ENCODE results near the gene JAKMIP1.

Gene JAKMIP1

GRCh38 chr4:6114601-6115000, 85.7 kb downstream of the JAKMIP1 start:
- DNase-seq: no peak

- no peak for DNase-seq
These were observed 86.2 kb downstream of the JAKMIP1 start for GRCh38 chr4:6114181-6114580.

GRCh38 chr4:6113641-6114040, 86.7 kb downstream of the JAKMIP1 start:
- no peak for DNase-seq

- no peak for DNase-seq
These were observed 87.6 kb downstream of the JAKMIP1 start for GRCh38 chr4:6112606-6113290.

GRCh38 chr4:6111354-6111960, 88.9 kb downstream of the JAKMIP1 start:
- DNase-seq: no peak

- no peak for DNase-seq
These were observed 89.5 kb downstream of the JAKMIP1 start for GRCh38 chr4:6110681-6111353.

- no peak for DNase-seq
These were observed 90.3 kb downstream of the JAKMIP1 start for GRCh38 chr4:6109842-6110560.

GRCh38 chr4:6107886-6108285, 92.5 kb downstream of the JAKMIP1 start:
- no peak for DNase-seq

- DNase-seq: no peak
These were observed 93.1 kb downstream of the JAKMIP1 start for GRCh38 chr4:6107114-6107791.

GRCh38 chr4:6106156-6106555, 94.2 kb downstream of the JAKMIP1 start:
- DNase-seq: no peak

- no peak for DNase-seq
These were observed 94.9 kb downstream of the JAKMIP1 start for GRCh38 chr4:6105311-6105911.

GRCh38 chr4:6104541-6105130, 95.7 kb downstream of the JAKMIP1 start:
- no peak for DNase-seq

- no peak for DNase-seq
These were observed 102.8 kb downstream of the JAKMIP1 start for GRCh38 chr4:6097581-6097980.

- no peak for DNase-seq
These were observed 104.5 kb downstream of the JAKMIP1 start for GRCh38 chr4:6095897-6096296.

GRCh38 chr4:6095023-6095752, 105.2 kb downstream of the JAKMIP1 start:
- no peak for DNase-seq

GRCh38 chr4:6093671-6094070, 106.7 kb downstream of the JAKMIP1 start:
- no peak for DNase-seq

GRCh38 chr4:6092971-6093370, 107.4 kb downstream of the JAKMIP1 start:
- DNase-seq: no peak

GRCh38 chr4:6092131-6092530, 108.2 kb downstream of the JAKMIP1 start:
- DNase-seq: no peak

GRCh38 chr4:6090931-6091330, 109.4 kb downstream of the JAKMIP1 start:
- DNase-seq: no peak

- DNase-seq: no peak
These were observed 111.4 kb downstream of the JAKMIP1 start for GRCh38 chr4:6088950-6089349.

GRCh38 chr4:6087669-6088341, 112.5 kb downstream of the JAKMIP1 start:
- no peak for DNase-seq
